Smooth muscle cell (in vitro differentiated cells): ENCODE measurements around the gene TMEM169. TPM values are rescaled to one million over a fixed set of nuclear protein-coding genes. Genes with fewer than 3 reads are reported as not detected.

Experiments used
- DNase-seq: peaks from one replicate; lab custom pipeline; 2025; ENCODE audit not compliant: unreplicated experiment; lab: John Stamatoyannopoulos, UW
- H2AFZ ChIP-seq: fragments of 200-600 bp; sonication (generic); 2 replicates; pipeline ENCODE4 v1.6.0; 2016; ENCODE audit warnings: antibody characterized with exemption, low read depth, mild to moderate bottlenecking
- H3F3A ChIP-seq: fragments of 200-600 bp; sonication (generic); 2 replicates; pipeline ENCODE4 v1.6.0; 2017; ENCODE audit warnings: antibody characterized with exemption, low read depth
- H3K27ac ChIP-seq: fragments of 200-600 bp; sonication (generic); 2 replicates; pipeline ENCODE4 v1.5.1; 2016; ENCODE audit warnings: low read depth, mild to moderate bottlenecking
- H3K27me3 ChIP-seq: fragments of 200-600 bp; sonication (generic); 2 replicates; pipeline ENCODE4 v1.6.1; 2016; ENCODE audit warnings: low read depth, mild to moderate bottlenecking
- H3K36me3 ChIP-seq: fragments of 200-600 bp; sonication (generic); 2 replicates; pipeline ENCODE4 v1.5.1; 2016; ENCODE audit warnings: low read depth
- H3K4me1 ChIP-seq: fragments of 200-600 bp; sonication (generic); 2 replicates; pipeline ENCODE4 v1.5.1; 2016; ENCODE audit warnings: low read depth
- H3K4me2 ChIP-seq: fragments of 200-600 bp; sonication (generic); 2 replicates; pipeline ENCODE4 v1.6.0; 2016; ENCODE audit warnings: mild to moderate bottlenecking
- H3K4me3 ChIP-seq: fragments of 200-600 bp; sonication (generic); 2 replicates; pipeline ENCODE4 v1.5.1; 2016; ENCODE audit warnings: mild to moderate bottlenecking
- H3K79me2 ChIP-seq: fragments of 200-600 bp; sonication (generic); 2 replicates; pipeline ENCODE4 v1.6.0; 2016; ENCODE audit warnings: low read depth, mild to moderate bottlenecking
- H3K9ac ChIP-seq: fragments of 200-600 bp; sonication (generic); 2 replicates; pipeline ENCODE4 v1.6.0; 2016; ENCODE audit warnings: low read depth
- H3K9me3 ChIP-seq: fragments of 200-600 bp; sonication (generic); replicated peaks from 2 replicates; pipeline ENCODE4 v1.5.1; 2016; ENCODE audit warnings: low read depth
- H4K20me1 ChIP-seq: fragments of 200-600 bp; sonication (generic); 2 replicates; pipeline ENCODE4 v1.6.0; 2016; ENCODE audit warnings: low read depth
- CTCF ChIP-seq: fragments of 200-600 bp; sonication (generic); IDR thresholded peaks from 2 replicates; pipeline ENCODE4 v1.5.1; 2017; ENCODE audit warnings: borderline replicate concordance, mild to moderate bottlenecking, antibody characterized with exemption; ENCODE audit not compliant: insufficient read depth, poor library complexity, severe bottlenecking
- WGBS: methylation state at CpG from one replicate; pipeline ENCODE4 v1.1.7; 2016; ENCODE audit warnings: low lambda C conversion rate; 5-methylcytosine and 5-hydroxymethylcytosine counted together
- polyA plus RNA-seq: library from polyadenylated mRNA; unstranded; fragments of >200 nt; fragmentation: Nextera tagmentation; extraction: Ambion mirVana; gene quantifications from 2 replicates; pipeline ENCODE4 v1.2.1, GENCODE V29; 2016
- total RNA-seq: library from RNA; depleted of rRNA; stranded (reverse); fragments of >200 nt; gene quantifications from 2 replicates; pipeline ENCODE4 v1.2.3, GENCODE V29; 2014

TMEM169 gene
- total and polyA plus RNA-seq, 2 experiments from 2014 or later = 3.6 to 5.7 TPM

GRCh38 chr2:216082117-216082711 is 495 bp downstream of the TMEM169 start:
- H3K79me2 ChIP-seq = no peaks in the 10 kb centered on the region
- no peak overlapping the region for H3K27ac ChIP-seq
- H3K4me1 ChIP-seq = peaks cover 28% of the 10 kb centered on the region
- 13% methylated on average over 22 of the region's 22 CpGs for WGBS
- DNase-seq = no peak
- H3K27me3 ChIP-seq = no peaks in the 10 kb centered on the region
- no peaks in the 10 kb centered on the region for H3K36me3 ChIP-seq
- peak overlapping the region; percentile 47 for H3K9ac ChIP-seq
- no peaks in the 10 kb centered on the region for H4K20me1 ChIP-seq
- no peaks in the 10 kb centered on the region for H3K9me3 ChIP-seq
- peak overlapping the region; percentile 75 for H3K4me3 ChIP-seq
- H3F3A ChIP-seq = peaks cover 9% of the 10 kb centered on the region
- TF ChIP-seq CTCF = no peak
- H2AFZ ChIP-seq = peak overlapping the region; percentile 99
- peak overlapping the region; percentile 96 for H3K4me2 ChIP-seq

- Histone ChIP-seq H4K20me1 (no peaks in the 10 kb centered on the region), H3K4me3 (no peak overlapping the region), H3F3A (peaks cover 9% of the 10 kb centered on the region), H3K79me2 (no peaks in the 10 kb centered on the region), H3K4me1 (peaks cover 28% of the 10 kb centered on the region), H3K9me3 (no peaks in the 10 kb centered on the region), H3K27me3 (no peaks in the 10 kb centered on the region), H3K27ac (peak overlapping the region; percentile 86), H3K36me3 (no peaks in the 10 kb centered on the region), H2AFZ (no peak overlapping the region), H3K4me2 (peak overlapping the region; percentile 96), H3K9ac (no peak overlapping the region)
- 62% methylated on average over 3 of the region's 3 CpGs for WGBS
- no peak for TF ChIP-seq CTCF
- no peak for DNase-seq
Observed at GRCh38 chr2:216082805-216083204, 1.1 kb downstream of the TMEM169 start.

- H3K4me2 ChIP-seq = peak overlapping the region; percentile 96
Observed at GRCh38 chr2:216083464-216084281, 2.0 kb downstream of the TMEM169 start.

More at GRCh38 chr2:216083464-216084281, 2.0 kb downstream of the TMEM169 start:
- Histone ChIP-seq H3K4me1 (peaks cover 28% of the 10 kb centered on the region), H2AFZ (peak overlapping the region; percentile 20), H3K79me2 (no peaks in the 10 kb centered on the region), H4K20me1 (no peaks in the 10 kb centered on the region), H3K27ac (peak overlapping the region; percentile 86), H3K4me3 (no peak overlapping the region), H3K9ac (peak overlapping the region; percentile 28), H3K36me3 (no peaks in the 10 kb centered on the region), H3F3A (peaks cover 9% of the 10 kb centered on the region), H3K9me3 (no peaks in the 10 kb centered on the region), H3K27me3 (no peaks in the 10 kb centered on the region)
- WGBS = 39% methylated on average over 11 of the region's 11 CpGs
- no peak for TF ChIP-seq CTCF
- no peak for DNase-seq
